ENCODE data around the gene CCDC12.
"Not testable (repeated sequence)": the region's sequence is repeated elsewhere in the genome, so short reads cannot be mapped to it uniquely, and the experiment has no call there.

Gene CCDC12

GRCh38 chr3:46971151-46971550 is 5.4 kb downstream of the CCDC12 start:
- no peak for TF ChIP-seq CTCF (IDR thresholded peaks at IDR 0.05; ENCODE audit: low read depth, low read length, missing control alignments)
- H3K4me3 ChIP-seq (ENCODE audit: low read depth, low read length), result no peak overlapping the region; the same call in 1 of the 2 replicates

GRCh38 chr3:46970391-46971091 is 6.0 kb downstream of the CCDC12 start:
- no peak for TF ChIP-seq CTCF (IDR thresholded peaks at IDR 0.05; ENCODE audit: low read depth, low read length, missing control alignments)
- no peak overlapping the region for H3K4me3 ChIP-seq (ENCODE audit: low read depth, low read length)
- DNase-seq (ENCODE audit: low read depth), result no peak

More at GRCh38 chr3:46971151-46971550, 5.4 kb downstream of the CCDC12 start:
- no peak for DNase-seq (ENCODE audit: low read depth)

DNA sequence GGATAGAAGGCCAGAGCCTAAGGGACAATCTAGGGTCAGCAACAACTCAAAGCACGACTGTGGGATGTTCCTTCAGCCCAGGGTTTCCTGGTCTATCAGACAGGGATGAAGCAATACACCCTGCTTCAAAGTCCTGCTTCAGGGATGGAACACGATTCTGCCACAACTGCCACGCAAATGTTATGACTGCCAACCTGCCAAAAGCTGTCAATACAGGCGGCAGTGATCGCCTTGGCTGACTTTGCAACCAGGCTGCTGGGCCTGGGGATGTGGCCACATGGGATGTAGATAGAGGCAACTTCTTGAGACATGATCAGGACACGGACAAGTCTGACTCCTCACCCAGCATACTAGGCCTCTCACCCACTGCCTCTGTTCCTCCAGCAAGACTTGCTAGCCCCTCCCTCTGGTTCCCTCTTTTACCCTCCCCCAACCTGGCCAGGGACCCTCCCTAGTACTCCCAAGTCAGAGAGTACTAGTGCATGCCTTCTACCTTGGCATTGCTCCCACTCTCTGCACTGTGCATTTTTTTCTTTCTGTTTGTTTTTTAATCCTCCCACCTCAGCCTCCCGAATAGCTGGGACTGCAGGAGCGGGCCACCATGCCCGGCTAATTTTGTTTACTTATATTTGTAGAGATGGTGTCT is 7.6 kb downstream of the CCDC12 start:
- no peak overlapping the region for H3K4me3 ChIP-seq (ENCODE audit: low read depth, low read length)
- TF ChIP-seq CTCF (IDR thresholded peaks at IDR 0.05; ENCODE audit: low read depth, low read length, missing control alignments), result no peak
- DNase-seq (ENCODE audit: low read depth), result no peak

DNA sequence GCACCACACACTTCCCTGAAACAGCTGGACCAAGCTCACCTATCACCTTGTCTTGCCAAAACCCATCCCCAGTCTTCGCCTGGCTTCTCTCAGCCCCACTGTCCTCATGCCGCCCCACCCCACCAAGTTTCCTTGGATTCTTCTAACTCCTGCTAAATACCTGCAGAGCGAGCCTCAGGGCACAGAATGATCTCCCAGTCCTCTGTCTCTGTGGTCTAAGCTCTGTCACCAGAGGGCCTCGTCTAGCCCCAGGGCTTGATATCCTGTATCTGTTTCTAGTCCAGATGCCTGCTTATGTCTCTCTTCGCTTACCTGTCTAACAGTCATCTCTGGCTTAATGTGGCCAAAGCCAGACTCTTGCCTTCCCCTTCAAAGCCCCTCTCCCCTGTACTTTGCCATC is 9.7 kb downstream of the CCDC12 start:
- H3K4me3 ChIP-seq (ENCODE audit: low read depth, low read length), result no peak overlapping the region
- DNase-seq (ENCODE audit: low read depth), result no peak
- no peak for TF ChIP-seq CTCF (IDR thresholded peaks at IDR 0.05; ENCODE audit: low read depth, low read length, missing control alignments)

GRCh38 chr3:46965151-46965550 is 11.4 kb downstream of the CCDC12 start:
- no peak for TF ChIP-seq CTCF (IDR thresholded peaks at IDR 0.05; ENCODE audit: low read depth, low read length, missing control alignments)
- H3K4me3 ChIP-seq (ENCODE audit: low read depth, low read length), result no peak overlapping the region
- DNase-seq (ENCODE audit: low read depth), result no peak

GRCh38 chr3:46964038-46964590 is 12.4 kb downstream of the CCDC12 start:
- not testable (repeated sequence) for H3K4me3 ChIP-seq (ENCODE audit: low read depth, low read length); DNase-seq (ENCODE audit: low read depth)

DNA sequence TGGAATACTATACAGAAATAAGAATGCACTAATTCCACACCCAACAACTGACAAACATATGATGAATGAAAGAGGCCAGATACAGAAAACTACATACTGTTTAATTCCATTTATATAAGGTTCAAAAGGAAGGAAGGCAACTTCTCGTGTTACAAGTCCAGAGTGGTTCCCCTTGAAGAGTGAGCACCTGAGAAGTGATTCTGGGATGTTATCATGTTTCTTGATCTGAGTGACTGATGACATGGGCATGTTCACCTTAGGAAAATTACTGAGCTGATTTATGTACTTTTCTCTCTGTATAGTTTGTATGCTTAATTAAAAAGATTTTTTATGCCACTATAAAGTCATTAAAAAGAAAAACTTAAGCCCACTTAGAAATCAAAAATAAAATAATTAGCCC is 13.6 kb downstream of the CCDC12 start:
- TF ChIP-seq CTCF (IDR thresholded peaks at IDR 0.05; ENCODE audit: low read depth, low read length, missing control alignments), result no peak
- H3K4me3 ChIP-seq (ENCODE audit: low read depth, low read length), result no peak overlapping the region
- DNase-seq (ENCODE audit: low read depth), result no peak
